Thoracic aorta (tissue), 2 donors: ENCODE results near the gene CLK3. TPM values are rescaled to one million over a fixed set of nuclear protein-coding genes. Genes with fewer than 3 reads are reported as not detected.

ENCODE experiments used
- ATAC-seq: fragments of 150-250 bp; one replicate; pipeline ENCODE4 v1.8.0; 2017; ENCODE audit warnings: low read depth; ENCODE audit not compliant: insufficient number of reproducible peaks, low FRiP score
- DNase-seq: peaks from one replicate; pipeline ENCODE4 v3.0.0-alpha.2; 2020; ENCODE audit warnings: low spot score
- H3K27ac ChIP-seq, 2 donors: fragments of 200-600 bp; sonication (generic); 1 replicate in 1 of 2; 2 replicates in 1 of 2; pipeline ENCODE4 v1.5.1; 2016; ENCODE audit warnings: mild to moderate bottlenecking in 2 of 2, moderate library complexity in 2 of 2
- H3K27me3 ChIP-seq: fragments of 200-600 bp; sonication (generic); replicated peaks from 2 replicates; pipeline ENCODE4 v1.6.0; 2016; ENCODE audit warnings: mild to moderate bottlenecking; ENCODE audit not compliant: insufficient read depth
- H3K36me3 ChIP-seq: fragments of 200-600 bp; sonication (generic); one replicate; pipeline ENCODE4 v1.5.1; 2016
- H3K4me1 ChIP-seq, 2 donors: fragments of 200-600 bp; sonication (generic); 1 replicate in 1 of 2; 2 replicates in 1 of 2; pipeline versions ENCODE4 v1.5.1 to v1.6.0; 2016; ENCODE audit warnings: low read depth in 2 of 2, mild to moderate bottlenecking in 1 of 2; ENCODE audit not compliant: control insufficient read depth in 1 of 2
- H3K4me3 ChIP-seq: fragments of 200-600 bp; sonication (generic); 2 replicates; pipeline ENCODE4 v1.5.1; 2016; ENCODE audit warnings: mild to moderate bottlenecking
- H3K9me3 ChIP-seq: fragments of 200-600 bp; sonication (generic); 2 replicates; pipeline ENCODE4 v1.5.1; 2016
- CTCF ChIP-seq: fragments of 200-600 bp; sonication (generic); IDR thresholded peaks from one replicate; pipeline ENCODE4 v1.5.1; 2019; ENCODE audit warnings: antibody characterized with exemption
- total RNA-seq, 2 donors: library from RNA; depleted of rRNA; stranded (reverse); fragments of >200 nt; gene quantifications; one replicate each; pipeline versions ENCODE4 v1.1.0 to v1.2.3, GENCODE V29; 2016

The CLK3 gene
- total RNA-seq, 2 donors from 2014 or later, result 114 to 156 TPM

GRCh38 chr15:74664670-74665069 is 49.0 kb downstream of the CLK3 start:
- Histone ChIP-seq H3K36me3 (peaks cover 3% of the 10 kb centered on the region), H3K9me3 (no peaks in the 10 kb centered on the region), H3K27me3 (no peaks in the 10 kb centered on the region), H3K4me3 (no peak overlapping the region), H3K27ac (peak overlapping the region; percentile 34 to 39), H3K4me1 (peaks cover 14 to 34% of the 10 kb centered on the region in 2 donors)
- DNase-seq (no peak), ATAC-seq (no peak)
- no peak for TF ChIP-seq CTCF

GRCh38 chr15:74667975-74668374 is 52.3 kb downstream of the CLK3 start:
- no peak overlapping the region for H3K4me3 ChIP-seq
- peaks cover 14 to 17% of the 10 kb centered on the region in 2 donors for H3K4me1 ChIP-seq
- ATAC-seq (no peak), DNase-seq (no peak)
- no peaks in the 10 kb centered on the region for H3K27me3 ChIP-seq
- no peak overlapping the region for H3K27ac ChIP-seq
- H3K36me3 ChIP-seq, result peaks cover 15% of the 10 kb centered on the region
- TF ChIP-seq CTCF, result no peak
- no peaks in the 10 kb centered on the region for H3K9me3 ChIP-seq

DNA sequence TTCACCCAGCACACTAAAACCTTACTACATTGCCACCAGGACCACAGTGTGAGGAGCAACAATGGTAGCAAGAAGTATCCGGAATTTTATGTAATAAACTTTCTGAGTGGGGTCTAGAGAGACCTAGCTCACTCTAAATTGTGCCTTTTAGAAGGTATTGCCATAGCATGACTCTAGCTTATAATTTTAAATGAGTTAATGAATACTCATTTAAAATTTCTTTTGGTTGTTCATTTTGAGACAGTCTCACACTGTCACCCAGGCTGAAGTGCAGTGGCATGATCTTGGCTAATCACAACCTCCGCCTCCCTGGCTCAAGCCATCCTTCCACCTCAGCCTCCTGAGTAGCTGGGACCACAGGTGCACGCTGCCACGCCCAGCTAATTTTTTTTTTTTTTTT is 54.0 kb downstream of the CLK3 start:
- Histone ChIP-seq H3K4me1 (peaks cover under 1 to 2% of the 10 kb centered on the region in 2 donors), H3K9me3 (no peaks in the 10 kb centered on the region), H3K4me3 (no peak overlapping the region), H3K27me3 (no peaks in the 10 kb centered on the region), H3K27ac (no peak overlapping the region), H3K36me3 (peaks cover 20% of the 10 kb centered on the region)
- ATAC-seq (no peak), DNase-seq (no peak)
- no peak for TF ChIP-seq CTCF

DNA sequence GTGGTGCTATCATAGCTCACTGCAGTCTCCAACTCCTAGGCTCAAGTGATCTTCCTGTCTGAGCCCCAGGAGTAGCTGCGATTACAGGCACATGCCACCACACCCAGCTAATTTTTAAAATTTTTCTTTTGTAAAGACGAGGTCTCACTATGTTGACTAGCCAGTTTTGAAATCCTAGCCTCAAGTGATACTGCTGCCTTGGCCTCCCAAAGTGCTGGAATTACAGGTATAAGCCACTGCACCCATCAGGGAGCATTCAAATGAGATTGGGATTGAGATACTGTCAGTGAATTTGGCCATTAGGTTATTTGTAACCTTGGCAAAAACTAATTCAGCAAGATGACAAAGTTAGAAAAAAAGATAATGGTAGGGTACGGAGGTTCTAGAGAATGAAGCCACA is 58.5 kb downstream of the CLK3 start:
- ATAC-seq (no peak), DNase-seq (no peak)
- no peaks in the 10 kb centered on the region for H3K27me3 ChIP-seq
- H3K4me1 ChIP-seq, result no peaks in the 10 kb centered on the region
- no peaks in the 10 kb centered on the region for H3K9me3 ChIP-seq
- no peak for TF ChIP-seq CTCF
- no peak overlapping the region for H3K4me3 ChIP-seq
- peaks cover 23% of the 10 kb centered on the region for H3K36me3 ChIP-seq
- H3K27ac ChIP-seq, result no peak overlapping the region

GRCh38 chr15:74676801-74677200 is 61.2 kb downstream of the CLK3 start:
- H3K36me3 ChIP-seq, result peaks cover 14% of the 10 kb centered on the region
- TF ChIP-seq CTCF, result no peak
- H3K4me3 ChIP-seq, result no peak overlapping the region
- no peak overlapping the region for H3K27ac ChIP-seq
- DNase-seq (no peak), ATAC-seq (no peak)
- no peaks in the 10 kb centered on the region for H3K4me1 ChIP-seq
- no peaks in the 10 kb centered on the region for H3K9me3 ChIP-seq
- no peaks in the 10 kb centered on the region for H3K27me3 ChIP-seq

Other genes with a start within 250 kb of the CLK3 start
- not detected for gene CYP11A1, start 248.2 kb upstream of the CLK3 start, total RNA-seq
- 1 to 10 TPM; 1.2 to 4.9 TPM for gene SEMA7A, start 181.9 kb upstream of the CLK3 start, total RNA-seq
- gene UBL7, start 154.7 kb upstream of the CLK3 start, total RNA-seq, result 10 to 100 TPM; 41.1 to 70.5 TPM
- 10 to 100 TPM in 1 of 2 donors, 1 to 10 TPM in 1; 8.9 to 15.0 TPM for gene ARID3B, start 74.6 kb upstream of the CLK3 start, total RNA-seq
- gene EDC3, start 80.2 kb downstream of the CLK3 start, total RNA-seq, result 10 to 100 TPM; 11.5 to 16.2 TPM
- under 1 TPM in 1 of 2 donors, not detected in 1; 0.54 TPM for gene CYP1A1, start 109.7 kb downstream of the CLK3 start, total RNA-seq
- gene CYP1A2, start 133.0 kb downstream of the CLK3 start, total RNA-seq, result not detected
- 10 to 100 TPM; 32.7 to 61.6 TPM for gene CSK, start 166.2 kb downstream of the CLK3 start, total RNA-seq
- gene LMAN1L, start 197.0 kb downstream of the CLK3 start, total RNA-seq, result not detected
- gene CPLX3, start 210.8 kb downstream of the CLK3 start, total RNA-seq, result not detected
- 10 to 100 TPM; 34.9 to 72.2 TPM for gene ULK3, start 227.3 kb downstream of the CLK3 start, total RNA-seq